Cardiac muscle cell (in vitro differentiated cells and primary cell): Measurements from ENCODE around the gene WRAP73. TPM values are rescaled to one million over a fixed set of nuclear protein-coding genes. Genes with fewer than 3 reads are reported as not detected.

Experiments used
- DNase-seq, 2 donors: peaks; one replicate each; pipeline versions ENCODE4 v3.0.0 to v3.0.0-alpha.2; 2010 to 2017; ENCODE audit warnings: low read depth in 1 of 2, low spot score in 1 of 2
- H3K27ac ChIP-seq: fragments of 200-600 bp; sonication (generic); 2 replicates; pipeline ENCODE4 v1.5.1; 2016
- H3K27me3 ChIP-seq: fragments of 200-600 bp; sonication (generic); 2 replicates; pipeline ENCODE4 v1.6.0; 2016; ENCODE audit warnings: control low read depth
- H3K36me3 ChIP-seq: fragments of 200-600 bp; sonication (generic); 2 replicates; pipeline ENCODE4 v1.5.1; 2016; ENCODE audit warnings: control low read depth
- H3K4me1 ChIP-seq: fragments of 200-600 bp; sonication (generic); 2 replicates; pipeline ENCODE4 v1.8.1; 2017; ENCODE audit warnings: low read depth, mild to moderate bottlenecking, mixed run types
- H3K4me3 ChIP-seq: fragments of 200-600 bp; sonication (generic); 2 replicates; pipeline ENCODE4 v1.5.1; 2016; ENCODE audit warnings: mild to moderate bottlenecking
- H3K9me3 ChIP-seq: fragments of 200-600 bp; sonication (generic); 2 replicates; pipeline ENCODE4 v1.5.1; 2017; ENCODE audit warnings: low read depth, mild to moderate bottlenecking, control low read depth
- CTCF ChIP-seq: IDR thresholded peaks from 2 replicates; pipeline ENCODE4 v1.5.1; 2012; ENCODE audit warnings: low read depth, mild to moderate bottlenecking, low read length
- polyA plus RNA-seq: library from polyadenylated mRNA; unstranded; fragments of >200 nt; fragmentation: Nextera tagmentation; extraction: Ambion mirVana; gene quantifications from 2 replicates; pipeline ENCODE4 v1.2.1, GENCODE V29; 2016
- total RNA-seq: library from RNA; depleted of rRNA; stranded (reverse); fragments of >200 nt; gene quantifications from 2 replicates; pipeline ENCODE4 v1.2.3, GENCODE V29; 2016

Gene WRAP73
- total and polyA plus RNA-seq, 2 experiments from 2014 or later: 21.6 to 25.9 TPM

GRCh38 chr1:3581296-3582036 lies 68.4 kb downstream of the WRAP73 start:
- DNase-seq: peak in 1 of 2 donors; percentile 17
- H3K36me3 ChIP-seq: no peaks in the 10 kb centered on the region
- TF ChIP-seq CTCF: no peak

More at GRCh38 chr1:3581296-3582036, 68.4 kb downstream of the WRAP73 start:
- Histone ChIP-seq H3K9me3 (no peaks in the 10 kb centered on the region), H3K27me3 (no peaks in the 10 kb centered on the region), H3K4me3 (no peak overlapping the region), H3K4me1 (no peaks in the 10 kb centered on the region), H3K27ac (no peak overlapping the region)

Other genes with a start within 250 kb of the WRAP73 start
- gene ARHGEF16, start 195.4 kb downstream of the WRAP73 start, total RNA-seq: 7.2 and 11.8 TPM in 2 replicates
- gene ARHGEF16, start 195.4 kb downstream of the WRAP73 start, polyA plus RNA-seq: 5.8 and 6.0 TPM in 2 replicates
- 12.6 and 31.7 TPM in 2 replicates for gene MEGF6, start 38.6 kb downstream of the WRAP73 start, total RNA-seq
- 11.1 and 24.5 TPM in 2 replicates for gene MEGF6, start 38.6 kb downstream of the WRAP73 start, polyA plus RNA-seq
- gene TPRG1L, start 25.1 kb downstream of the WRAP73 start, total RNA-seq: 9.3 and 16.0 TPM in 2 replicates
- gene TPRG1L, start 25.1 kb downstream of the WRAP73 start, polyA plus RNA-seq: 18.8 and 32.3 TPM in 2 replicates
- not detected in 2 replicates for gene TP73, start 2.4 kb upstream of the WRAP73 start, total RNA-seq
- 0.87 and 1.0 TPM in 2 replicates for gene TP73, start 2.4 kb upstream of the WRAP73 start, polyA plus RNA-seq
- 0.09 TPM in 1 of 2 replicates, not detected in the other for gene CCDC27, start 102.3 kb upstream of the WRAP73 start, total RNA-seq
- 0.56 and 0.71 TPM in 2 replicates for gene CCDC27, start 102.3 kb upstream of the WRAP73 start, polyA plus RNA-seq
- gene SMIM1, start 122.6 kb upstream of the WRAP73 start, total RNA-seq: 20.9 and 28.4 TPM in 2 replicates
- gene SMIM1, start 122.6 kb upstream of the WRAP73 start, polyA plus RNA-seq: 25.8 and 39.3 TPM in 2 replicates
- 53.5 and 67.5 TPM in 2 replicates for gene LRRC47, start 146.4 kb upstream of the WRAP73 start, total RNA-seq
- 61.5 and 78.3 TPM in 2 replicates for gene LRRC47, start 146.4 kb upstream of the WRAP73 start, polyA plus RNA-seq
- 17.9 and 21.4 TPM in 2 replicates for gene CEP104, start 207.1 kb upstream of the WRAP73 start, total RNA-seq
- gene CEP104, start 207.1 kb upstream of the WRAP73 start, polyA plus RNA-seq: 26.3 and 32.4 TPM in 2 replicates
- 8.0 and 9.7 TPM in 2 replicates for gene DFFB, start 207.4 kb upstream of the WRAP73 start, total RNA-seq
- gene DFFB, start 207.4 kb upstream of the WRAP73 start, polyA plus RNA-seq: 6.5 and 7.2 TPM in 2 replicates